Measurements from ENCODE around the gene SEM1.
A peak's percentile ranks its signal among the peaks of the same experiment; 100 is the strongest.
"Not testable (repeated sequence)": the region's sequence is repeated elsewhere in the genome, so short reads cannot be mapped to it uniquely, and the experiment has no call there.

The SEM1 gene

GRCh38 chr7:96709381-96710228 is at the start of gene SEM1:
Gene SEM1, minus strand, starts transcription at chr7:96709846. Its CDS starts 83 bp downstream, at chr7:96709763.
- DNase-seq (ENCODE audit: low read depth in 2 of 2) = peak; percentile 23 to 32

- DNase-seq (ENCODE audit: low read depth in 2 of 2) = not testable (repeated sequence)
Measured at GRCh38 chr7:96757880-96758279, 48.2 kb upstream of the SEM1 start.

GRCh38 chr7:96747418-96747940 is 37.8 kb upstream of the SEM1 start:
- DNase-seq (ENCODE audit: low read depth in 2 of 2) = no peak

- no peak for DNase-seq (ENCODE audit: low read depth in 2 of 2)
Measured at GRCh38 chr7:96740130-96740529, 30.5 kb upstream of the SEM1 start.

- DNase-seq (ENCODE audit: low read depth in 2 of 2) = no peak
Measured at GRCh38 chr7:96739609-96740008, 30.0 kb upstream of the SEM1 start.

DNA sequence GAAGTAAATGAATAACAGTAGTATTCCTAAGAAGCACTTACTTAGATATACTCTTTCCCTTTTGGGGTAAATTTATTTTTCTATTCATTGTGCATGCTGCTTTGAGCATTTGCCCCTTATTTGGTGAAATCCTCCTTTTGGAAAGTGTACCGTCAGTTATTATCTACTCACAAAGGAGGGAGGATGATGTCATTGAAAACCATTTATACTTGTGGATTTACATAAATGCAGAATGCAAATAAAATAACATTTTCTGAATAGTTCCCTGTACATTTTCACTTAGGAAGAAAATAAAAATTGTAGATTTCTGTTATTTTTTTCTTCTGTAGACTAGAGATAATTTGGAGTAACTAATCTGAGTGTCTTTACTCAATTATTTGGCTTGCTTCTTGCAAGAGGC is 29.5 kb upstream of the SEM1 start:
- no peak for DNase-seq (ENCODE audit: low read depth in 2 of 2)

GRCh38 chr7:96738705-96739104 is 29.1 kb upstream of the SEM1 start:
- no peak for DNase-seq (ENCODE audit: low read depth in 2 of 2)

DNA sequence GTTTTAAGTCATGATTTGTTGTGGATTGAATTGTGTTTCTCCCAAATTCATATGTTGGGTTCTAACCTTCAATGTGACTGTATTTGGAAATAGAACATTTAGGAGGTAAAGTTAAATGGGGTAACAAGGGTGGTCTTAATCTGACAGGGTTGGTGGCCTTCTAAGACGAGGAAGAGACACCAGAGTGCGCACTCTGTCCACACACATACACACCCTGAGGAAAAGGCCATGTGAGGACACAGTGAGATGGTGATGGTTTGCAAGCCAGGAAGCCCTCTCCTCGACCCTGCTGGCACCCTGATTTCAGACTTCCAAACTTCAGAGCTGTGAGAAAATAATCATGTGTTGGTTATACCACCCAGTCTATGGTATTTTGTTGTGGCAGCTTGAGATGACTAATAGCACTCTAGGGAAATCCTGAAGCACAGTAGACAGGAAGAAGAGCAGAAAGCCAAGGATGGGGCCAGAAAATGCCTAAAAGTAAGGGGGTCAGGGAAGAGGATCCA is 28.0 kb upstream of the SEM1 start:
- DNase-seq (ENCODE audit: low read depth in 2 of 2) = no peak

- DNase-seq (ENCODE audit: low read depth in 2 of 2) = no peak
Measured at GRCh38 chr7:96734343-96734742, 24.7 kb upstream of the SEM1 start.

DNA sequence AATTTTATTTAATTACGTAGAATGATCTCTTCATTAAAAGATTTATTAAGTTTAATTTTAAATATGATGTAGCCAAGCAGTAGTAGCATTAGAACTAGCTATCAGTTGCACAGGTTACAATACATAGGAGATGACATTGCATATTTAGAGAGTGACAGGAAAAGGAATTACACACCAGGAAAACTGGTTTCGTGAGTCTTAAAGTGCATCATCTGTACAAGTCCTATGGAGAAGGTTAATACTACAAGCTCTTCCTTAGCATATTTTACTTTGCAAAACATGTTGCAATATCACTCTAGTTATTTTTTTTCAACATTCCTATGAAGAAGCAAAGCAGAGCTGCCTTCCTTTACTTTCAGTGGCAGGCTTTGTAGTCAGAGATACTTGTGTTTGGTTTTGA is 20.2 kb upstream of the SEM1 start:
- DNase-seq (ENCODE audit: low read depth in 2 of 2) = no peak

DNA sequence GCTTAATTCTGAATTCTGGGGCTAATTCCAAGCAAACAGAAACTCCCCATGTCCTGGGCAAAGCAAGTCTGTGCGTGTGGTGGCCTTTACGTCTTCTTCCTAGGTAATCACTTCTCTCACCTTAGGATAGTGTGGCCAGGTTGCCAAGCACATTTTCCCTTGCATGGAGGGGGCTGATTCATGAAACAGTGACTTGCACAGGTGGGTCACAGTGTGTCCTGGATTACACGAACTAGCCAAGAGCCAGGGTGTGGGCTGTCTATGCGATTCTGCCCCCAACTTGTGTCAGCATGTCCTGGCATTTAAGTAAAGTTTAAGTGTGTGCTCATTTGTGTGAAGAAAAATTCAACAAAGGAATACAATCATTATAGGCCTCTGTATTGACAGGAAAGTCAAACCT is 18.5 kb upstream of the SEM1 start:
- no peak for DNase-seq (ENCODE audit: low read depth in 2 of 2)

DNA sequence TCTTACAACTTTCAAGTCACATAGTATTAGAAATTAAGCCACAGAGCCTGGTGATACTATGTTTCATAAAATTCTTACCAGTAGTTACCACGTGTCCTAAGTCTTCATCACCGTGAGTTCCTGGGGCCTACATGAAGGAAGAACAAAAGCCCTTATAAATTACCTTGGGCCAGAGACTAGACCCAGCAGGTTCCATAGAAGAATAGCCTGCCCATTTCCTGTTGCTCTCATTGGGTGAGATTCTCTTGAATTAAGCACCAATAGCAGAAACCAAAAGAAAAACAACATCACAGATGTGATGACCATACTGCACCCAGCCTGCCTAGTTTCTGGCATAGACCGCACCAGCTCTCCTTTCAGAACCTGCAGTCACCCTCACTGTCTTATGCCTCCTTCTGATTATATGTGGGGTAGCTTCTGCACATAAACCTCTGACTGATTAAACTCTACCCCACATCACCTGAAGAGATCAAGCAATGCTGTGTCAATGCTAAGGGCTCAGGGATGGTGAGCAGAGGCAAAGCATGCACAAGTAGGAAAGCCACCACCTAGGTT is 18.0 kb upstream of the SEM1 start:
- DNase-seq (ENCODE audit: low read depth in 2 of 2) = no peak

- no peak for DNase-seq (ENCODE audit: low read depth in 2 of 2)
Measured at GRCh38 chr7:96723622-96724021, 14.0 kb upstream of the SEM1 start.

DNA sequence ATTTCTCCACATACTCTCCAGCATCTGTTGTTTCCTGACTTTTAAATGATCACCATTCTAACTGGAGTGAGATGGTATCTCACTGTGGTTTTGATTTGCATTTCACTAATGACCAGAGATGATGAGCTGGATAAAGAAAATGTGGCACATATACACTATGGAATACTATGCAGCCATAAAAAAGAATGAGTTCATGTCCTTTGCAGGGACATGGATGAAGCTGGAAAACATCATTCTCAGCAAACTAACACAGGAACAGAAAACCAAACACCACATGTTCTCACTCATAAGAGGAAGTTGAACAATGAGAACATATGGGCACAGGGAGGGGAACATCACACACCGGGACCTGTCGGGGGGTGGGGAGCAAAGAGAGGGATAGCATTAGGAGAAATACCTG is 13.3 kb upstream of the SEM1 start:
- DNase-seq (ENCODE audit: low read depth in 2 of 2) = not testable (repeated sequence)

GRCh38 chr7:96720843-96721242 is 11.2 kb upstream of the SEM1 start:
- DNase-seq (ENCODE audit: low read depth in 2 of 2) = no peak

GRCh38 chr7:96719164-96719563 is 9.5 kb upstream of the SEM1 start:
- no peak for DNase-seq (ENCODE audit: low read depth in 2 of 2)

GRCh38 chr7:96718107-96719003 is 8.7 kb upstream of the SEM1 start:
- DNase-seq (ENCODE audit: low read depth in 2 of 2) = no peak

DNA sequence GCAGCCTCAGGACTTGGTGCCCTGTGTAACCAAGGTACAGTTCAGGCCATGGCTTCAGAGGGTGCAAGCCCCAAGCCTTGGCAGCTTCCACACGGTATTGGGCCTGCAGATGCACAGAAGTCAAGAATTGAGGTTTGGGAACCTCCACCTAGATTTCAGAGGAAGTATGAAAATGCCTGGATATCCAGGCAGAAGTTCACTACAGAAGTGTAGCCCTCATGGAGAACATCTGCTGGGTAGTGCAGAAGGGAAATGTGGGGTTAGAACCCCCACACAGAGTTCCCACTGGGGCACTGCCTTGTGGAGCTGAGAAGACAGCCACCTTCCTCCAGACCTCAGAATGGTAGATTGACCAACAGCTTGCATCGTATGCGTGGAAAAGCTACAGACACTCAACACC is 3.4 kb upstream of the SEM1 start:
- DNase-seq (ENCODE audit: low read depth in 2 of 2) = no peak

DNA sequence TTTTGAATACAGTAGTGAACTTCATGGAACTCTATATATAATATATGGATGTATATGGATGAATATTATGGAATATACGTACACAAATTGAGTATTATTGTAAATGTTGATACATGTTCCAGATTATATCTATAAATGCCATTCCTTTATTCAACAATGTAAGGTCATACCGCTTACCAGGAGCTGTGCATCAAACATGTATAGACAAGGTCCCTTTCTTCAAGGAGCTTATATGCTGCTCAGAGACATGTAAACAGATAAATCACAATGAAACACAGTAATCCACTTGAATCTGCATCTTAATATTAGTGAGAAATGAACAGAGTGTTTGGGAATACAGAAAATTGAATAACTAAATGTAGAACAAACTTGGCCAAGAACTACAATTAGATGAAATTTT is 898 bp upstream of the SEM1 start:
- no peak for DNase-seq (ENCODE audit: low read depth in 2 of 2)

GRCh38 chr7:96708872-96709271 is 774 bp downstream of the SEM1 start:
- no peak for DNase-seq (ENCODE audit: low read depth in 2 of 2)

DNA sequence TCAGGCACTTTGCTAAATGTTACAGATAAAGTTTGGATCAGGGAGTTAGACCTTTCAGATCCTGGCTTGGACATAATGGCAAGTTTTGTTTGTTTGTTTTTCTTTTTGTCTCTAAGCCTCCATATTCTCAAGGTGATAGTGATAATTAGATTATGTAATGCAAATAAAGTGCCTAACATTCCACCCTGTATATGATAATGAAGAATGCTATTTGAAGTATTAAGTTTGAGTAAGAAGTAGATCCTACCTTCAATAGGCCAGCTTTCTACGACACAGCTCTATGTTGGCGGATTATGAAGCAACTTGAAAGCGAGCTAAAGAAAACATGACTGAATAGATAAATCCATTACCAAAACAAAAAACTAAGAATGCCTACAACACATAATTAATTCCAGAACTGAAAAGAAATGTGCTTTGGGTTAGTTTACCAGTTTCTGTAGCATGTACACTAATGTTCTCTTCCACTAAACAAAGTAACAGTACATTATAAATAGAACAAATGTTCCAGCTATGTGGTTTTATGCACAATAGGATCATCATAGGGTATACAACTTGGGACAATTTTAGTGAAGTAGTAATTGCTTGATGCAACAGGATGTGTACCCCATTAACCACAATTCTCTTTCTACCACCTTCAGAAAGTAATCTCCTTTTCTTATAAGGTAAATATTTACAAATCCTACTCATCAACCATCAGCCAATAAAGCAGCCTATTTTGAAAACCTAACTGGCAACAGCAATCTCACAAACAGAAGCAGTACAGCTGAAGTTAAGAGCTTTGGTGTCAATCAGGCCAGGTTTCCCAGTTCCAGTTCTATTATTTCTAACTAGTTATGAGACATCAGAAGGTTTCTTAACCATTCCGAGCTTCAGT is 1.5 kb downstream of the SEM1 start:
- no peak for DNase-seq (ENCODE audit: low read depth in 2 of 2)
